C1 segment of cervical spinal cord (tissue), 14 donors: ENCODE results near the gene MAEL.
"Not testable (repeated sequence)": the region's sequence is repeated elsewhere in the genome, so short reads cannot be mapped to it uniquely, and the experiment has no call there.

ENCODE experiments used
- DNase-seq, 14 donors: peaks; one replicate each; lab custom pipeline; 2025; lab: John Stamatoyannopoulos, UW

The MAEL gene

GRCh38 chr1:166977951-166978350, 11.1 kb upstream of the MAEL start:
- DNase-seq: no peak

- no peak for DNase-seq
These were observed 10.3 kb upstream of the MAEL start for GRCh38 chr1:166978821-166979220.

- DNase-seq: no peak
These were observed 8.7 kb upstream of the MAEL start for GRCh38 chr1:166980383-166980782.

DNA sequence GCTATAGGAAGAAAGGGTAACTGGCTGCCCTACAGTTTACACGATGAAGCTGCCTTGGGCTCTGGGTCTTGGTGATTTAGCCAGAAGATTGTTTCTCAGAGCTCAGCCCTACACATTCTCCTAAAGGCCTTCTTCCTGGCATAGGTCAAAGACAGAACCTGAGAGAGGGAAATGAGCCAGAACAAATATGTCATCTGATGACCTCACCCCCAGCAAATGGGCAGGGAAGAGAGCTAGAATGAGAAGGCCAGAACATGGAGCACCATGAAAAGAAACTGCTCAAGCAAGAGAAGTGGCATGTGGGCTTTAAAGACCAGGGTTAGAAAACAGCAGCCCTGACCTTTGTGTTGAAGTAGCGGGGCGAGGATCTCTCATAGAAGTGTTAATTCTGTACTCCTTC, 8.3 kb upstream of the MAEL start:
- no peak for DNase-seq

- DNase-seq: no peak
These were observed 7.5 kb upstream of the MAEL start for GRCh38 chr1:166981589-166981988.

DNA sequence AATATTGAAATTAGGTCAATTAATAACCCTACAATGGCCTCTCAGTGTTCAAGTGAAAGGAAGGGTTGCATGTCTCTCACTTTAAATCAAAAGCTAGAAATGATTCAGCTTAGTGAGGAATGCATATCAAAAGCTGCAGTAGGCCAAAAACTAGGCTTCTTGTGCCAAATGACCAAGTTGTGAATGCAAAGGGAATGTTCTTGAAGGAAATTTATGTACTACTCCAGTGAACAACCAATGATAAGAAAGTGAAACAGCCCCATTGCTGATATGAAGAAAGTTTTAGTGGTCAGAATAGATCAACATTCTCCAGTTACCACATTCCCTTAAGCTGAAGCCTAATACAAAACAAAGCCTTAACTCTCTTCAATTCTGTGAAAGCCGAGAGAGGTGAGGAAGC, 10.0 kb downstream of the MAEL start:
- no peak for DNase-seq

GRCh38 chr1:166999500-167000055, 10.5 kb downstream of the MAEL start:
- DNase-seq: no peak

DNA sequence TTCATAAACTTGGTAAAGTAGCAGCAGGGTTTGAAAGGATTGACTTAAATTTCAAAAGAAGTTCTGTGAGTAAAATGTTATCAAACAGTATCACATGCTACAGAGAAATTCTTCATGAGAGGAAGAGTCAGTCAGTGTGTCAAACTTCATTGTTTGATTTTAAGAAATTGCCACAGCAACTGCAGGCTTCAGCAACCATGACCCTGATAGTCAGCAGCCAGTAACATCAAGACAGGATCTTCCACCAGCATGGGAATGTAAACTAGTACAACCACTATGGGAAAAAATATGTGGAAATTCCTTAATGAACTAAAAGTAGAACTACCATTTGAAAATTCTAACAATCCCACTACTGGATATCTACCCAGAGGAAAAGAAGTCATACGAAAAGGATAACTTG, 11.5 kb downstream of the MAEL start:
- DNase-seq: no peak

DNA sequence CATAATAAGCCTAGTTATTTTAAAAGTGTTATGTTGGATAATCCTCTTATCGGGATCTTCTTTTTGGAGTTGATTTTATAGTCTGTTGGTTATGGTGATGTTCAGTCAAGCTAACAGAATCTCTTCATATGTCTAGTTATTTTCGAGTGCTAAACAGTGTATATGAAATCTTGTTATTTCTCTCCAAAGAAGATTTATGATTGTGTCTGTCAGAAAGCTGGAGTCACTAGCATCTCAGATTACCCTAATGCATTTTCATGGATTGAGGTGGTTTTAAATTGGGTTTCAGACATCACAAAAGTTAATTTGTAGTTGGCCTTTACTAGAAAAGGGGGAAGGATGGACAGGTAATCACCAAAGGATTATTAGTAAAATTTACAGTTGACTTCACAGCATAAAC, 13.3 kb downstream of the MAEL start:
- no peak for DNase-seq

DNA sequence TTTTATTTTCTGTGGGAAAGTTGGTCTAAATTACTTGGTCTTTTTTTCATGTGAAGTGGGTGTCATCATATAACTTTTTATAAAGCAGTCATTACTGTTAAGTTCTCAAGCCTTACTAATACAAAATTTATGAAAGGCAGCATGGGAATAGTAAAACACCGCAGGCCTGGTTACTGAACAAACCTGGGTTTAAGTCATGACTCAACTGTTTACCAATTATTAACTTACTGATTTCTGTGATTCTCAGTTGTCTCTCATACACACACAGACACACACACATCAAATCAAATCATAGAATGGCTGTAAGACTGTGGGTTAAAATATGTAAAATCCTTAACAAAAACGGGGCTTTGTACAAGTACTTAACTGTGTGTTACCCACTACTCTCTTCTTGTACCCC, 14.6 kb downstream of the MAEL start:
- DNase-seq: no peak

DNA sequence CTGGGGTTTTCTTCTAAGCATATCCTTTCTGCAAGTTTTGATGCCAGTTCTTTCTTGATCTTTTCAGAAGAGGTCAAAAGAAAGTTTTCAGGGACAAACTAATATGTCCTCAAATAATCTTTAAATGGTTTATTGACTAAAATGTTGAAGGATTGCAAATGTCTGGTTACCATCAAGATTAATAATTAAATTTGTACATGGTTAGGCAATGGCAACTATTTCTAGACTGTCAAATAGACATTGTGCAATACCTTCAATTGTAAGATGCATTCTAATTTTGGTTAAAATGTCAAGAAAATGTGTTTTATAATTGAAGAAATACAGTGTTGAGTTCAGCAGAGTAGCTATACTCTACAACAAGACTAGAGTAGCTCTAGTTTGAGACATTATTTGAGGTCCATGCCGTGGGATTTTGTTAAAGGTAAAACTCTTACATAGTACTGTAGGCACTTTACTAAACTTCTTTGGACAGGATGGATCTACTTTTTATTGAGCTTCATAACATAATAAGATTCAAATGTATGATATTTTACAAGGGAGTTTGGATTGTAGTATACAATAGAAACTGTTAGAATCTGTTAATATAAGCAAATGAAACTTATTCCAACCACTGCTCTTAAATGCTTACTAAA, 22.6 kb downstream of the MAEL start:
- no peak for DNase-seq

DNA sequence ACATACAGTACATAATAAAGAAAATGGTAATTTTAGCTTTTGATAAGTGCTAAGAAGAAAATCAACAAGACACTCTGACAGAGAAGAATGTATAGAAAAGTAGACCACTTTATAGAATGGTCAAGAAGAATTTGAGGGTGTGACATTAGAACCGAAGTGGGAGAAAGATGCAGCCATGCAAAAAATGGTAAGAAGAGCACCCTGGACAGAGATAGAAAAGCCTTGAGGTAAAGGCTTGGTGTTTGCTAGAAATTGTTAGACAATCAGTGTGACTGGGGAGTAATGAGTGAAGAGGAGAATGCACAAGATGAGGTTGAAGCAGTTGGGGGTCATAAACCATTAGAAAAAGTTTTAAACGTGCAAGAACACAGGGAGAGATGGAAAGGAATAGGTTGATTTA, 23.5 kb downstream of the MAEL start:
- no peak for DNase-seq

GRCh38 chr1:167013108-167013929, 24.2 kb downstream of the MAEL start:
- DNase-seq: no peak

DNA sequence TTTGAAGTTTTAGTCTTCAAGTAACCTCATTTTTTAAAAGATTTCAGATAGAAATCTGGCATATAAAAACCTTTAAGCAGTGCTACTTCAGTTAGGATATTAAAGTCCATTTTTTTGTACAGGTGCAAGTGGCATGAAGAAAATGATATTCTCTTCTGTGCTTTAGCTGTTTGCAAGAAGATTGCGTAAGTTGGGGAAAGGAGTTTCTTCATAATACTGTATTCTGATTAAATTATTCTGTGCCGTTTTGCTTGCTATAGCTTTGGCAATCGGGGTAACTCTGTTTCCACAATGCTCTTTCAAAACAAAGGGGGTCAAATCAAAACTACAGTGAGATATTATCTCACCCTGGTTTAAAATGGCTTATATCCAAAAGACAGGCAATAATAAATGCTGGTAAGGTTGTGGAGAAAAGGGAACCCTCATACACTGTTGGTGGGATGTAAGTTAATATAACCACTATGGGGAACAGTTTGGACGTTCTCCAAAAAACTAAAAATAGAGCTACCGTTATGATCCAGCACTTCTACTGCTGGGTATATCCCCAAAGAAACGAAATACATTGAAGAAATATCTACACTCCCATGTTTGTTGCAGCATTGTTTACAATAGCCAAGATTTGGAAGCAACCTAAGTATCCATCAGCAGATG, 27.1 kb downstream of the MAEL start:
- DNase-seq: no peak

DNA sequence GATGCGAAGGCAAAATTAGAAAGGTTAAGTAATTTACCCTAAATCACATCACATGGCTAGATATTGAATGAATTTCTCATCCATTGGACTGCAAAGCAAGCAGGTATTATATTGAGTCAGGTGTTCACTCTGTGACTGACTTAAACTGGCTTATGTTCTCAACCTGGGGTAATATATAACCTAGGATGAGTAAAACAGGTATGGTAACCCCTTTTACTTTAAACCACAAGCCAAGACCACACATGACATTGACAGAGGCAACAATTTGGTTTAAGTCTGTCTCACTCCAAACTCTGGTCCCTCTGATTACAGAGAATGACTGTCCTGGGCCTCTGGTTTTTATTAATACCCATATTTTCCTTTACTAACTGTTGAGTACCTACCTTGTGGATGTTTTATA, 33.3 kb downstream of the MAEL start:
- no peak for DNase-seq

GRCh38 chr1:167029553-167029952, 40.5 kb downstream of the MAEL start:
- DNase-seq: not testable (repeated sequence)

DNA sequence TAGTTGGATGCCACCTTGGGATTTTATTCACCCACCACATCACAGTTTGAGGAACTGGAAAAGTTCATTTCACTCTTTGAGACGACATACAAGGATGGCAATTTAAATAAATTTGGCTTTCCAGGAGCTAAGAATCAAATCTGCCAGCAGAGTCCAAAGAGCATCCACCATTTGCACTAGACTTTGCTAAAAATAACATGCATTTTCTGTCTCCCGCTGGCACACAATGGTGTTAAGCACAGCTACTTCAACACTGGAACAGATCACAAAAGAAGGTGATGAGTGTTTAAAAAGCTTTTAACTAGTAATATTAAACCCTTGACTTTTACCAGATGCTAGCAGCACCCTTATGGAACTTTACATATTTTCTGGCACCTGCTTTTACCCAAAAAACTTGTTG, 44.6 kb downstream of the MAEL start:
- DNase-seq: no peak

- peak in 7 of 14 donors; percentile 3 to 69 (median 14) for DNase-seq
These were observed 54.8 kb downstream of the MAEL start for GRCh38 chr1:167043752-167044488.

GRCh38 chr1:167051907-167052306, 62.8 kb downstream of the MAEL start:
- no peak for DNase-seq

- no peak for DNase-seq
These were observed 63.3 kb downstream of the MAEL start for GRCh38 chr1:167052389-167052788.

GRCh38 chr1:167054531-167054930, 65.5 kb downstream of the MAEL start:
- DNase-seq: peak in 1 of 14 donors; percentile 29
